GM18499 (cell line): ENCODE measurements around the gene IQSEC3.
"Not testable (repeated sequence)": the region's sequence is repeated elsewhere in the genome, so short reads cannot be mapped to it uniquely, and the experiment has no call there.

Experiments used
- ATAC-seq: cut with Tn5 transposase; IDR thresholded peaks from one replicate; pipeline ENCODE4 v1.9.1; 2021; ENCODE audit warnings: moderate number of reproducible peaks; ENCODE audit not compliant: insufficient read depth, unreplicated experiment

The IQSEC3 gene

GRCh38 chr12:133616-134232 lies 67.2 kb downstream of the IQSEC3 start:
- not testable (repeated sequence) for ATAC-seq

DNA sequence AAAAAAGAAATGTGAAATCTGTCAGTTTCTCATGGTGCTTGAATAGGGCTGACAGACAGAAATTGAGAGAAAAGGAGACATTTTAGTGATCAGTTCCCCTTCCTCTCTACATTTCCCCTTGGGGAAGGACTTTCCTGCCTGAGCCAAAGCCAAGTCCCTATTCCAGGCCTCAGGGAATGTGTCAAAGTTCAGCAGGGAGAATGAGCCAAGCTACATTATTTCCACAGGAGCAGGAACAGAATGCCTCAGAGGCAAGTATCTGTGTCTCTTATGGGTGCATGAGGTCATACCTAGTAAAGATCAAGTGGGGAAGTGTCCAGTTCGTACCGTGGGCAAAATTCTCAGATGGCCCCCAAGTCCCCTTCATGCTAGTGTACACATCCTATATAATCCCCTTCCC lies 68.6 kb downstream of the IQSEC3 start:
- no peak for ATAC-seq

DNA sequence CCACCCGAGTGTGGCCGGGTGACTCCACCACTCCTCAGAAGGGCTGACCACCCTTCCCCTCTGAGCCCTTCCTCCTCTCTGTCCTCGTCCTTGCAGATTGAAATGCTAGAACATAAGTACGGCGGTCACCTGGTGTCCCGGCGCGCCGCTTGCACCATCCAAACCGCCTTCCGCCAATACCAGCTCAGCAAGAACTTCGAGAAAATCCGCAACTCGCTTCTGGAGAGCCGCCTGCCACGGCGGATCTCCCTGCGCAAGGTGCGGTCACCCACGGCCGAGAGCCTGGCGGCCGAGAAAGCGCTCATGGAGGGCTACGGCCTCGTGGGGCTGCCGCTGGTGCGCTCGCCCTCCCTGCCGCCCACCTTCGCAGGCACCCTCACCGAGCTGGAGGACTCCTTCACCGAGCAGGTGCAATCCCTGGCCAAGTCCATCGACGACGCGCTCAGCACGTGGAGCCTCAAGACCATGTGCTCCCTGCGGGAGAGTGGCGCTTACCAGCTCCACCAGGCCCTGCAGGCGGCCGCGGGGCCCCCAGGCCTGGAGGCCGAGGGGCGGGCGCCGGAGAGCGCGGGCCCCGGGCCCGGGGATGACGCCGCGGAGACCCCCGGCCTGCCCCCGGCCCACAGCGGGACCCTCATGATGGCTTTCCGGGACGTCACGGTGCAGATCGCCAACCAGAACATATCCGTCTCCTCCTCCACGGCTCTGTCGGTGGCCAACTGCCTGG lies 71.8 kb downstream of the IQSEC3 start:
- no peak for ATAC-seq

DNA sequence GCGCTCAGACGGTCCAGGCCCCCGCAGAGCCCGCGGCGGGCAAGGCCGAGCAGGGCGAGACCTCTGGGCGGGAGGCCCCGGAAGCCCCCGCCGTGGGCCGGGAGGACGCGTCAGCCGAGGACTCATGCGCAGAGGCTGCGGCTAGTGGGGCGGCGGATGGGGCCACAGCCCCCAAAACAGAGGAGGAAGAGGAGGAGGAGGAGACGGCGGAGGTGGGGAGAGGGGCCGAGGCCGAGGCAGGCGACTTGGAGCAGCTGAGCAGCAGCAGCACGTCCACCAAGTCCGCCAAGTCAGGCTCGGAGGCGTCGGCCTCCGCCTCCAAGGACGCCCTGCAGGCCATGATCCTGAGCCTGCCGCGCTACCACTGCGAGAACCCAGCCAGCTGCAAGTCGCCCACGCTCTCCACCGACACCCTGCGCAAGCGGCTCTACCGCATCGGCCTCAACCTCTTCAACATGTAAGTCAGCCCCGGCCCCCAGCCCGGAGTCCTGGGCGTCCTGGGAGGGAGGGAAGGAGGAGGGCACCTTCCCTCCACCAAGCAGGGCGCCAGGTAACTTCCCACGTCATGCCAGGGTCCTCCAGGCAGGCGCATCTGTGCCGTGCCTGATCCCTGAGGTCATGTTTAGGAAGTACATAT lies 72.4 kb downstream of the IQSEC3 start:
- ATAC-seq: no peak

DNA sequence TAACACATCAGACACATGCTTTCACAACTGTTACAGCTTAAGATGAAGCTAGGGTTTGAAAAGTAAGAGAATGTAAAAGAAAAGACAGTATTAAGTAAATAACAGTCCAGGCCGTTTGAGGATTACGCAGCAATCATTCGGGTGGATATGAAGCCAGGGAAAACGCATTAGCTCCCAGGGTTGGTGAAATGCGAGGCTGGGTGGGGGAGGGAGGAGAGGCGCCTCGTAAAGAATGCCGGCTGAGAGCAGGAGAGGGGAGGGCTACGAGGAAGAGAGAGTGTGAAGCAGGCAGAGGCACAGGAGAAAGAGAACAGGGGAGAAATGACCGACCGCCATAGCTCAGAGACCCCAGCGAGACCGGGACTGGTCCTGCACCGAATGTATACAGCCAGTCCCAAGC lies 73.0 kb downstream of the IQSEC3 start:
- ATAC-seq: no peak

- no peak for ATAC-seq
Measured at GRCh38 chr12:140162-140561, 73.6 kb downstream of the IQSEC3 start.

GRCh38 chr12:143964-144649 lies 77.5 kb downstream of the IQSEC3 start:
- no peak for ATAC-seq

DNA sequence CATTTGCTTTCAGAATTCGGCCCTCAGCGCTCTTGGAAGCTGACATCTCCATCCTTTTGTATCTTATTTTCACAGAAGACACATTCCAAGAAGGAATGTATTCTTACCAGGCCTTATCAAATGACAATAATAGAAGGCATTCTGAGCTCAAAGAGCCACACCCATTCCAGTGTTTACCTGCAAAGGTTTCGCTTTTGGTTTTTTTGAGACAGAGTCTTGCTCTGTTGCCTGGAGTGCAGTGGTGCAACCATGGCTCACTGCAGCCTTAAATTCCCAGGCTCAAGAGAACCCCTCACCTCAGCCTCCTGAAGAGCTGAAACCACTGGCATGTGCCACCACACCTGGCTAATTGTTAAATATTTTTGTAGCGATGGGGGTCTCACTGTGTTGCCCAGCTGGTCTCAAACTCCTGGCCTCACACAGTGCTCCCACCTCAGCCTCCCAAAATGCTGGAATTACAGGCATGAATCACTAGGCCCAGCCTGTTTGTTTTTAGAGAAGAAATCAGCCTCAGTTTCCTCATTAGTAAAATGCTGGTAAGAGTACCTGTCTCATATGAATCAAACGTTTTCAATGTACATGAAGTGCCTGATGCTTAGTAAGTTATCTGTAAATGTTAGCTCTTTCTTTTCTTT lies 78.2 kb downstream of the IQSEC3 start:
- ATAC-seq: no peak

DNA sequence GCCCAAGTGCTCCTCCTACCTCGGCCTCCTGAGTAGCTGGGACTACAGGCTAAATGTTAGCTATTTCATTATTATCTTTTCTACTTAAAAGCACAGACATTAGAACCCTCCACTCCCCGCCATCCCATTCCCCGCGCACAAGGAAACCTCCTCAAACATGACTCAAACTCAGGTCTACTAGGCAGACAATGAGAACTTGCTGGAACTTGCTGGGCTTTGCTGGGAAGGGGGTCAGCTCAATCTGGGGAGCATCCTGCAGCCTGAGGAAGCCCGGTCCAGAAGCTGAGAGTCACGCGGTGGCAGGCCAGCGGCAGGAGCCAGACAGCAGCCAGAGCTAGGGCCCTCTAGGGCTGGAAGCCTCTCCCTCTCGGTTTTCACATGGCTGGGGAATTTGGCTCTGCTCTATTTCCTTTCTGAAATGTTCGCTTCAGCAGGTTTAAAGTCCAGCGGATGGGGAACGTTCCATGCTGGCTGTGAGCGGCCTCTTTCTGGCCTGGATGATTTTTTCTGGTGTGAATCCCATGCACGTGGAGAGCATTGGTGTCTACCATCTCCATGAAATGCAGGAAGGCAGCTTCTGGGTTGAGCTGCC lies 78.9 kb downstream of the IQSEC3 start:
- no peak for ATAC-seq

- no peak for ATAC-seq
Measured at GRCh38 chr12:147242-147641, 80.7 kb downstream of the IQSEC3 start.

GRCh38 chr12:148676-149416 lies 82.3 kb downstream of the IQSEC3 start:
- ATAC-seq: no peak

- no peak for ATAC-seq
Measured at GRCh38 chr12:151579-151978, 85.0 kb downstream of the IQSEC3 start.

GRCh38 chr12:152440-152839 lies 85.9 kb downstream of the IQSEC3 start:
- ATAC-seq: no peak

GRCh38 chr12:153080-153746 lies 86.6 kb downstream of the IQSEC3 start:
- no peak for ATAC-seq

GRCh38 chr12:154058-154457 lies 87.5 kb downstream of the IQSEC3 start:
- no peak for ATAC-seq

DNA sequence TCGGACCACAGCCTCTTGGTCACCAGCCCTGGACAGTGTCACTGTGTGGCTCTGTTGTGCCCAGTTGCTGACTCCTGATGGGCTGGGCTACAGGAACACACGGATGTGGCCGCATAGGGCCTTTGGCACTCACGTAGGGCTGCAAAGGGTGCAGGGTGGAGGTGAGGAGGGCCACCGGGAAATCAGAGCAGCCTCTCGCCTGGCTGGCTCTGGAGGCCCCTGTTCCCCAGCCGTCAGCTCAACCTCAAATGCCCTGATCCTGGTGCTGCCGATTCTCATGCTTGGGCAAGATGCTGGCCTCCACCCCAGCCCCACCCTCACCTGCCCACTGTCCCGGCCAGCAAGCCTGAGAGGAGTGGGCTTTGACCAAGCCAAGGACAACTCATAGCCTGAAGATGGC lies 88.4 kb downstream of the IQSEC3 start:
- no peak for ATAC-seq

DNA sequence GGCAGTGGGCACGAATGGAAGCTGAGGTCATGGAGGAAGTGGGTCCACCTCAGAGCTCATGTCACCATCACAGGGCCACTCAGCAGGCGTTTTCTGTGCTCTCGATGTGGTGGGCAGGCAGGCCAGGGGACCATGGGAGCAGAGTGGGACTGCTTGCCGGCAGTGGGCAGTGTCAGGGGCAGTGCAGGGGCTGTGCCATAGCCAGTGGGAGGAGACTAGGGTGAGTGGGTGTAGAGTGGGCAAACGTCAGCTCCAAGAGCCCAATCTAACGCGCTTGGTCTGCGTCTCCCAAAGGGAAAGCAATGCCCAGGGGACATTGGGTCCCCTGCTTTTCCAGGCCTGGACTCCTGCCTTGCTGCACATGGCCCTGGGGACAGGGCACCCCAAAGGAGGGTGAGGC lies 89.1 kb downstream of the IQSEC3 start:
- ATAC-seq: no peak

GRCh38 chr12:156945-157344 lies 90.4 kb downstream of the IQSEC3 start:
- ATAC-seq: no peak

DNA sequence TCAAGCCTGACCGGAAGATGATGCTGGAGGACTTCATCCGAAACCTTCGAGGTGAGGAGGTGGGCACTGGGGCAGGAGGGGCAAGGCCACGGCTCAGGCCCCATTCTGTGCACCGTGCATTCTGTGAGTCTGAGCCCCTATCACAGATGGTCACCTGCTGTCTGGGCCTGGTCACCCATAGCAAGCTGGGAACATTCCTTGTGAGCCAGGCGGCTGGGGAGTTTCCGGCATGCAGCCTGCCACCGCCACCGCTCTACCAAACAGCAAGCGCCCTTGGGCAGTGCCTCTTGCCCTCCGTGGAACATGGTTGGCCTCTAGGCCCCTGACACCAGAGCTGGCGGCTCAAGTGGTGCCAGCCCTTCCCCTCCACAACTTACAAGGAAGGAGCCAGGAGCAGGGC lies 91.1 kb downstream of the IQSEC3 start:
- no peak for ATAC-seq
